SH-SY5Y (cell line): ENCODE results near the gene ZNF775.

Source experiments
- GATA2 ChIP-seq: IDR thresholded peaks from 2 replicates; pipeline ENCODE4 v1.6.1; 2011; ENCODE audit warnings: mild to moderate bottlenecking, low read depth, low read length
- GATA3 ChIP-seq: IDR thresholded peaks from 2 replicates; pipeline ENCODE4 v1.6.1; 2011; ENCODE audit warnings: low read depth, mild to moderate bottlenecking, low read length, moderate library complexity

GRCh38 chr7:150401424-150401790 lies 22.3 kb downstream of the ZNF775 start:
- TF ChIP-seq GATA2 (no peak), GATA3 (no peak)
